ENCODE measurements around the gene ACVR1.

DNA sequence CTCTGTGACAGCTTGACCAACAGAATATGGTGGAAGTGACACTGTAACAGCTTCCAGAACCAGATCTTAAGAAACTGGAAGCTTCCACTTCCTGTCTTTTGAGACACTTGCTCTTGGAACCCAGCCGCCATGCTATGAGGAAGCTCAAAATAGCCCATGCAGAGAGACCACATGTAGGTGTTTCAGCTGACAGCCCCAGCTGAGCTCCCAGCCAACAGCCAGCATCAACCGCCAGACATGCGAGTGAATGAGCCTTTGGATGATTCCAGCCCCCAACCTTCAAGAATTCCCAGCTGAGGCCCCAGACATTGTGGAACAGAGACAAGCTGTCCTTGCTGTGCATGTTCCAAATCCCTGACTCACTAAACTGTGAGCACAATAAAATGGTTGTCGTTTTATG lies 27.9 kb downstream of the ACVR1 start:
- TF ChIP-seq JUNB (CRISPR knock-in tag; conservative IDR thresholded peaks at IDR 0.05) = no peak
- TF ChIP-seq, protein P1, sequence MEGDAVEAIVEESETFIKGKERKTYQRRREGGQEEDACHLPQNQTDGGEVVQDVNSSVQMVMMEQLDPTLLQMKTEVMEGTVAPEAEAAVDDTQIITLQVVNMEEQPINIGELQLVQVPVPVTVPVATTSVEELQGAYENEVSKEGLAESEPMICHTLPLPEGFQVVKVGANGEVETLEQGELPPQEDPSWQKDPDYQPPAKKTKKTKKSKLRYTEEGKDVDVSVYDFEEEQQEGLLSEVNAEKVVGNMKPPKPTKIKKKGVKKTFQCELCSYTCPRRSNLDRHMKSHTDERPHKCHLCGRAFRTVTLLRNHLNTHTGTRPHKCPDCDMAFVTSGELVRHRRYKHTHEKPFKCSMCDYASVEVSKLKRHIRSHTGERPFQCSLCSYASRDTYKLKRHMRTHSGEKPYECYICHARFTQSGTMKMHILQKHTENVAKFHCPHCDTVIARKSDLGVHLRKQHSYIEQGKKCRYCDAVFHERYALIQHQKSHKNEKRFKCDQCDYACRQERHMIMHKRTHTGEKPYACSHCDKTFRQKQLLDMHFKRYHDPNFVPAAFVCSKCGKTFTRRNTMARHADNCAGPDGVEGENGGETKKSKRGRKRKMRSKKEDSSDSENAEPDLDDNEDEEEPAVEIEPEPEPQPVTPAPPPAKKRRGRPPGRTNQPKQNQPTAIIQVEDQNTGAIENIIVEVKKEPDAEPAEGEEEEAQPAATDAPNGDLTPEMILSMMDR (IDR thresholded peaks at IDR 0.05 in 2 of 3, conservative IDR thresholded peaks at IDR 0.05 in 1 of 3; ENCODE audit: insufficient read depth in 2 of 3, low read depth in 1 of 3, low read length in 3 of 3) = no peak
- no peak for TF ChIP-seq ZNF217 (CRISPR knock-in tag; IDR thresholded peaks at IDR 0.05)
- TF ChIP-seq MEIS2 (IDR thresholded peaks at IDR 0.05; ENCODE audit: partially characterized antibody) = no peak
- no peak for TF ChIP-seq ZNF431 (CRISPR knock-in tag; IDR thresholded peaks at IDR 0.05)
- TF ChIP-seq HDGF (IDR thresholded peaks at IDR 0.05) = no peak
- TF ChIP-seq SIN3A (IDR thresholded peaks at IDR 0.05; ENCODE audit: borderline replicate concordance in 2 of 2, control insufficient read depth in 1 of 2, low read depth in 2 of 2, low read length in 2 of 2) = no peak
- TF ChIP-seq RFX5 (IDR thresholded peaks at IDR 0.05; ENCODE audit: low read depth, low read length) = no peak
- no peak for TF ChIP-seq CEBPG (CRISPR knock-in tag; IDR thresholded peaks at IDR 0.05)
- TF ChIP-seq CEBPG (tag; conservative IDR thresholded peaks at IDR 0.05 in 1 of 2, IDR thresholded peaks at IDR 0.05 in 1 of 2) = no peak

All from K562 (cell line).